Stimulated activated CD4-positive, alpha-beta T cell treated with anti-CD3 and anti-CD28 coated beads, Interleukin-4, amount 100 ng/mL, for 24 hours (primary cell): ENCODE results near the gene GOLGA6D.
"Not testable (repeated sequence)": the region's sequence is repeated elsewhere in the genome, so short reads cannot be mapped to it uniquely, and the experiment has no call there.

Source experiments
- DNase-seq: peaks from one replicate; pipeline ENCODE4 v3.0.0-alpha.2; 2020

Gene GOLGA6D, protein sequence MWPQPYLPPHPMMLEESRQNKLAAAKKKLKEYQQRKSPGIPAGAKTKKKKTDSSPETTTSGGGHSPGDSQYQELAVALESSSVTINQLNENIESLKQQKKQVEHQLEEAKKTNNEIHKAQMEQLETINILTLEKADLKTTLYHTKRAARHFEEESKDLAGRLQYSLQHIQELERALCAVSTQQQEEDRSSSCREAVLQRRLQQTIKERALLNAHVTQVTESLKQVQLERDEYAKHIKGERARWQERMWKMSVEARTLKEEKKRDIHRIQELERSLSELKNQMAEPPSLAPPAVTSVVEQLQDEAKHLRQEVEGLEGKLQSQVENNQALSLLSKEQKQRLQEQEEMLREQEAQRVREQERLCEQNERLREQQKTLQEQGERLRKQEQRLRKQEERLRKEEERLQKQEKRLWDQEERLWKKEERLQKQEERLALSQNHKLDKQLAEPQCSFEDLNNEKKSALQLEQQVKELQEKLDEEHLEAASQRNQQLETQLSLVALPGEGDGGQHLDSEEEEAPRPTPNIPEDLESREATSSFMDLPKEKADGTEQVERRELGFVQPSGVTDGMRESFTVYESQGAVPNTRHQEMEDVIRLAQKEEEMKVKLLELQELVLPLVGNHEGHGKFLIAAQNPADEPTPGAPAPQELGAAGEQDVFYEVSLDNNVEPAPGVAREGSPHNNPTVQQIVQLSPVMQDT

DNA sequence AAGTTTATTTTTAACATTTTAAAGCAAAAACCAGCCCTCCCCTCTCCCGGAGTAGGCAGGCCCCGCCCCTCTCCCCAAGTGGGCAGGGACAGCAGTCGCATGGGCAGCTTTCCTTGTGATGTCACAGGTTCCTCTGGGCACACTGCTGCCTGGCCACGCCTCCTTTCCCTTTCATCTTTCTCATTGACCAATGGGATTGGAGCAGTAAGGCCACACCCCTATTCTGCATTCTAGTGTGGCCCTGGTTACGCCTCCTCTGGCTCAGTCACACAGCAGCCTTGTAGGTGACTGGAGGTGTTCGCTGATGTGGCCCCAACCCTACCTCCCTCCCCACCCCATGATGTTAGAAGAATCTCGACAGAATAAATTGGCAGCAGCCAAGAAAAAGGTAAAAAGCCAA lies at the start of gene GOLGA6D:
Gene GOLGA6D (plus strand): TSS at position 264 of the 400 bp plus-strand sequence. CDS start 41 bp downstream, at position 305.
- not testable (repeated sequence) for DNase-seq

DNA sequence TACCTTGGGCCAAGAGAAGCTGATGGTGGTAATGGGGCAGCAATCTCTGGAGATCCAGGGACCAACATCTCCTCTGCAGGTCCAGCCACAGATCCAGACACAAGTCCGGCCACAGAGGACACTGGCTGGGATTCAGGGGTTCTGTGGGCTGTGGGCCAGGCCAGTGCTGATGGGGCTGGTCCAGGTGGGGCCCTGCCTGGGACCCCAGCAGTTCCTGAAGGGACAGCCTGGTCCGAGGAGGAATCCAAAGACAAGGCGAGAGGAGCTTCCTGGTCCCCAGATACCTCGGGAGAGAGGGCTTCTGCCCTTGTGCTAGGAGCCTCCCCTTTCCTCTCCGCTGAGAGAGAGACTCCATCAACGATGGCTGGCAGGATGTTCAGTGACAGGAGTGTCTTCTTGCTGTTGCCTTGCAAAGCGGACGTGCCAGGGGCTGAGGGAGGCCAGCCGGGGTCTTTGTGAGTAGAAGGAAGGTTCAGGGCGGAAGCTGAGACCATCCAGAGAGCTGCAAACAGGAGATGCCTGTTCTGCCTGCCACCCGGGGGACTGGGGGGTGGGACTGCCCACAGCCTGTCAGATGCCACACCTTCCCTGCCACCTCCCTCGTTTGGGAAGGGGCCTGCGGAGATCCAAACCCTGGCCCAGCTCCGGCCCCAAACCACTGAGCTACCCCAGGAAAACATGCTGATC lies 49.0 kb upstream of the GOLGA6D start:
- no peak for DNase-seq

DNA sequence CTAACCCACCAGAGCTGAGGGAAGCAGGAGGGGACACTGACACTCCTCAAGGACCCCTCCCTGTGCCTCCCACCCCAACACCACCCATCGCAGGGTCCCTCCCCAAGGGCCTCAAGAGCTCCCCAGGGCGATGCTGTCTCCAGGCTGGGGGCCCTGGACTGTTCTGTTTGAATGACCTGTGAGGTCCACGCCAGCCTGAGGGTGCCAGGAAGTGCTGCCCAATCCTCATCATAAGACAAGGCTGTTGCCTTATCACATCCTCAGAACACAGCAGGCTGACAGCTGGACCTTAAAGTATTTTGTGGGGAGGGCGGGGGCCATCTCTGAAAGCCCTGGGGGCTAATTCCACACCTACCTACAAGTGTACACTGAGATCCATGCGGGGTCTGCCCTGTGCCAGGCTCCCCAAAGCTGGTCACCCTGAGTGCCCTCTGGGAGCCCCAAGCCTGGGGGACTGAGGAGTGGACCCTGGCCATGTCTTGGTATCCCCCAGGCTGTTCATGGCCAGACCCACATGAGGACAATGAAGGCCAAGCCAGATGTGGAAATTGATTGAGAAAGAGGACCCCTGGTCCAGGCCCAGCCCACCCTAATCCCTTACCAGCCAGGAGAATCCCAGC lies 48.3 kb upstream of the GOLGA6D start:
- DNase-seq: no peak

DNA sequence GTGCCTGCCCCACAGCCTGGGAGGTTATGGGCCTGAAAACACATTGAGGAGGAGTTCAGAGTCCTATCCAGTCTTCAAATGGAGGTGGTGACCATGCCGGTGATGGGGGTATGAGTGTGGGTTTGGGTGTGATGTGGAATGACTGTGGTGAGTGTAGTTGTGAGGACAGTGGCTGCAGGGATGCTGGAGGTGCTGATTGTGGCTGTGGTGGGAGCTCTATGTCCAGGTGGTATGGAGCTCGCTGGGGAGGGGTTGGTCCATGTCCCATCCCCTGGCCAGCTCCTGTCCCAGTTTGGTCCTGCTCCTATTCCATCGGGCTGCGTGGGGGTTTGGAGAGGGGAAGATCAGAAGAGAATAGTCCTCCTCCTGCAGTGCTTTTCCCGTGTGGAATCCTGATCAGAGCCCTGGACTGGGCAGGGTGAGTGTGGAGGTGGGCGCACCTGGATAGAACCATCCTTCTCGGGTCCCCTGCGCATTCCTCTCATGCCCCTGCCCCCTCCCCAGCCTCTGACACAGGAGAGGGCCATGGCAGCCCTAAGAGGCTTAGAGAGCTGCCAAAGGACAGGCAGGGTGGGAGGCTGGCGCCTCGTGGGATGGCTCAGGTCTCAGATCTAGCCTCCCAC lies 47.5 kb upstream of the GOLGA6D start:
- DNase-seq: no peak

DNA sequence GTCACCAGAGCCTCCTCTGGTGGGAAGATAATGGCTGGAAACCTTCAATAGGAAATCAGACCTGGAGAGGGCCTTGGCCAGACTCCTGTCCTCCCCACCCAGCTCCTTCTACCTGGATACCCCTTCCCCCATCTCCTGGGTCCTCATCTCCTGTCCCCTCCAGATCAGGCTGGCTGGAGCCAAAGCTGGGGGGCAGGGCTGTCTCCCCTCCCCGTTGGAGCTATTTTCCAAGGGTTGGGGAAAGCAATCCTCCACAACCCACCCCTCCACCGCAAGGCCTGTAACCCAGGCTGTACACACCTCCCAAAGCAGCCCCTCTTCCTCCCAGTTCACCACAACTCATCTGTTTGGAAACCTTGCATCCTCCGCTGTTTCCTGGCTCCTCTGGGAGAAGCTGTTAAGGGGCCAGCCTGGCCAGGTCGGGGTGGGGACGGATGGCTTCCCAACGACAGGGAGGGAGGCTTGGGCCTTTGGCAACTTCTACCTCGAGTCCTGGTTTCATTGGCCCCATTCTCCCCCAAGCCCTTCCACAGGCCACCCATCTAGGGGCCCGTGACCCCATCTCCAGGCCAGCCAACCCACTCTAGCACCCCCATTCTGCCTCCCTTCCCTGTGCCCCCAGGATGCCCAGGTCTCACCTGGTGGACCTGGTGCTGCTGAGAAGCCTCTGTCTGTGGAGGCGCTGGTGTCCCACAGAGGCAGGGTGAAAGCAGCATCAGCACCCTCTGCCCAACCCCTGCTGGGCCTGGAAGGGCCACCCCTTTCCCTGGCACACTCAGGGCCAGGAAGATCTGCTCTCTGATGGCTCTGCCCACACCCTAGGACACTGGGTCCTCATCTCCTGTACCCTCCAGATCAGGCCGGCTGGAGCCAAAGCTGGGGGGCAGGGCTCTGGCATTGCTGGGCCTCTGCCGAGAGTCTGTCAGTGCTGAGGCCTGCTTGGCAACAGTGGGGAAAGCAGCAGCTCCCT lies 46.6 kb upstream of the GOLGA6D start:
- DNase-seq: no peak

DNA sequence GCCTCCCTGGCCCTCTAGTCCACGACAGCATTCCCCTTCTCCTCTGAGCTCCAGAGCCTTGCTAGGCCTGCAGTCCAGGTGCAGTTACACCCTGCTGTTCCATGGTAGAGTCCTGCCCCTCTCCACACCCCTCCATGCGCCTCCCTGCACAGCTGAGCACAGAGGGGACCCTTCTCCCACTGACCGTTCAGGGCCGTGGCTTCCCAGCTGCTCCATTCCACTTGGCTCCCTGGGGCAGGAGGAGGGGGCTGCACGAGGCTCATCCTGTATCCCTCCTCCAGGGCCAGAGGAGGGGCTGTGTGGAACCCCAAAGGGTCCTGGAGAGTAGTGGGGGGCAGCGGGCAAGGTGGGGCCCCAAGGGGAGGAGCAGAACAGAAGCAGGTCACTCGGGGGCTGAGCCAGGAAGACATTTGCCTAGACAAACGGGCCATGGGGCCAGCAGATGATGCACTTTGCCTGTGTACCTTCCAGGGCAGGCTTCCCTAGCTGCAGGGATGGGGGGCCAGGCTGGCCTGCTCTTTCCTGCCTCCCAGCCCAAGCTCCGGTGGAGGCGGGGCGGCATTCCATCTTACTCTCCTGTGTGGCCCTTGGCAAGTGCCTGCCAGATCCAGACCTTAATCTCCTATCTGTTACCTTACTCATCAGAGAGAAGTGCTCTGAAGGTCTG lies 45.2 kb upstream of the GOLGA6D start:
- no peak for DNase-seq

DNA sequence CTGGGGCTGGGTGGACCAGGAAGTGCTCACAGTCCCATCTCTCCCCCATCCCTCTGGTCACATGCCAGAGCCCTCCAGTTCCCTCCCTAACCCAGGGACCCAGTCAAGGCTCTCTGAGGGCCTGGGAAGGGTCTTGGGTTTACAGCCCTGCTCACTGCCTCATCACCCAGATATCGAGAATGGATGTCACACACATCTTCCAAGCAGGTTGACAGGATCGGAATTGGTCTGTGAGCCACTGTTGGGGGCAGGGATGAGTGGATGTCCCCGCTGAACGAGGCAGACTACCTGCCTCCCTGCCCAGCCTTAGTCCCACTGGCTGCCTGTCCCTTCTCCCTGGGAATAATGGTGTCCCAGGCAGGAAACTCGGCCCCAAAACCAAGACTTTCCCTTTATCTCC lies 44.5 kb upstream of the GOLGA6D start:
- DNase-seq: no peak

DNA sequence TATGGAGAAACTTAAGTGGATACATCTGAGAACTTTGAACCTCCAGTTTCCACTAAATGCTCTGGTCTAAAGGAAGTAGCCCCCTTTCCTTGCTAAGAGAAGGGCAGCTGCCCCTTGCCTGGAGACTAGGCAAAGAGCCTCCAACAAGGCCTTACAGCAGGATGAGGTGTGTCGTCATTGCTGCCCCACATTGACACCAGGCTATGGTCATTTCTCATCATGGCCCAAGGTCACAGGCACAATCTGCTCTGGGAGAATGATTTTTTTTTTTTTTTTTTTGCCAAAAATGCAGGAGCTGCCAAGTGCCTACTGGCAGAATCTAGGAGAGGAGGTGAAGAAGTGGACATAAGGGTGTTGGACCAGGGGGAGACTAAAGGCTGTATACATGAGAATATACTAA lies 36.9 kb upstream of the GOLGA6D start:
- DNase-seq: not testable (repeated sequence)

DNA sequence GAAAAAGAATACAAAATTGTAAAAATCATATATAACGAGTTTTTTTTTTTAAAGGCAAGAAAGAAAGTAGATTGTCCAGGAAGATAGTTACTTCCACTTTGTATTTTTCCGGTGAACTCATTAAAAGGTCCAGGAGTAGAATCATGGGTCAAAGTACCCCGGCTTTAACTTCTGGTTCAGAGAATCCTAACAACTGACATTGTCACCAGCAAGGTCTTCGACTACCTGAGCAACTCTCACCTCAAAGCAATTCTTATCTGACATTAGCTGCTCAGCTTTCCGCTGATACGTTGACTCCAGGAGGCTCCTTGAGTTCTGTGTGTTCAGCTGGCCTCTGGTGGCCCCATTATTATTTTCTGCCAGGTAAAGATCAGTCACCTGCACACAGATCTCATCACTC lies 33.6 kb upstream of the GOLGA6D start:
- not testable (repeated sequence) for DNase-seq

DNA sequence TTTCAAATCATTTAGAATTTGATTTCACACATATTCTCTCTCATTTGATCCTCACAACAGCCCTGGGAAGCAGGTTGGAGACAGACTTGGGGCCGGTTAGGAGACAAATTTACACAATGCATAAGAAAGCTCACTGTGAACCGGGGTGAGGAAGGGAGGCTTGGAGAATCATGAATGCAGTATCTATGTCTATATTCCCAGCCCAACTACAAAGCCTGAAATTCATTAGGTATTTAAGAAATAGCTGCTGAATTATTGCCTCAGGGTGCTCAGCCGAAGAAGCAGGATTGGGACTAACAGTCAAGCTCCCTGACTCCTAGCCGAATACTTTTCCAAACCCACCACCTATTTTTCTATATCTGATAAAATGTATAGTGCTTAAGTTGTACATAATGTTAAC lies 32.9 kb upstream of the GOLGA6D start:
- no peak for DNase-seq

DNA sequence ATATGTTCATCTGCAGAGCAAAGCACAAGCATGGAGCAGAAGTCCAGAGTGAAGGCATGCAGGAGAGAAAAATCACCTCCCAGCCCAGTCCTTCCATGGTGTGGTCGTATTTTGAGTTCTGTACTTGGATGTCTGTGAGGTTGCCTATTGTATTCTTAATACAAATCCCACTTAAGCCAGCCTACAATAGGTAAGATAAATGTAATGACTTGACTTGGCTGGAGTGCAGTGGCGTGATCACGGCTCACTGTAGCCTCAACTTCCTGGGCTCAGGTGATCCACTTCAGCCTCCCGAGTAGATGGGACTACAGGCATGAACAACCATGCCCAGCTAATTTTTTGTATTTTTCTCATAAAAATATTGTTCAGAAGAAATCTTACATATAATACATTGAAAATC lies 31.3 kb upstream of the GOLGA6D start:
- DNase-seq: not testable (repeated sequence)

DNA sequence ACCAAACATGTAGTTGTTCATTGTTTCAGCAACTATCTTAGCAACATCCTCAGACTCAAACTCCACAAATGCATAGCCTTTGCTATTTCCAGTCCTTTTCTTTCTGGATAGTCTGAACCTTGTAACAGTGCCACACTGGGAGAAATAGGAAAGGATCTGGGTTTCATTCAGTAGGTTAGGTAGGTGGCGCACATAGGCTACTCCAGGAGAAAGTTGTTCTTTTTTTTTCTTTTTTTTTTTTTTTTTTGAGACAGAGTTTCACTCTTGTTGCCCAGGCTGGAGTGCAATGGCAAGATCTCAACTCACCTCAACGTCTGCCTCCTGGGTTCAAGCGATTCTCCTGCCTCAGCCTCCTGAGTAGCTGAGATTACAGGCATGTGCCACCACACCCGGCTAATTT lies 30.4 kb upstream of the GOLGA6D start:
- not testable (repeated sequence) for DNase-seq

DNA sequence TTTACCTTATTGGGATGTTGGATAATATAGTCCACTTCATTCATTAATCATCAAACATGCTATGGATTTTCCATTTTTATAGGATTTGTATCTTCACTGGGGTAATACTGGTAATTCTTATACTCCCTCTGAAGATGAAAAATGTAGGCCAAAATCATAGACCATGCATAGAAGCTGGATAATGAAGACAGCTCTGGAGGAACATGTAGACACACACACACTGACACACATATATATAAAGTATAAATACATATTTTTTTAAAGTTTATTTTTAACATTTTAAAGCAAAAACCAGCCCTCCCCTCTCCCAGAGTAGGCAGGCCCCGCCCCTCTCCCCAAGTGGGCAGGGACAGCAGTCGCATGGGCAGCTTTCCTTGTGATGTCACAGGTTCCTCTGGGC lies 24.6 kb upstream of the GOLGA6D start, which contains the start of gene GOLGA6C:
Gene GOLGA6C (plus strand): TSS at position 301 of the 400 bp plus-strand sequence. CDS start 265 bp downstream, outside the sequence.
- DNase-seq: not testable (repeated sequence)

DNA sequence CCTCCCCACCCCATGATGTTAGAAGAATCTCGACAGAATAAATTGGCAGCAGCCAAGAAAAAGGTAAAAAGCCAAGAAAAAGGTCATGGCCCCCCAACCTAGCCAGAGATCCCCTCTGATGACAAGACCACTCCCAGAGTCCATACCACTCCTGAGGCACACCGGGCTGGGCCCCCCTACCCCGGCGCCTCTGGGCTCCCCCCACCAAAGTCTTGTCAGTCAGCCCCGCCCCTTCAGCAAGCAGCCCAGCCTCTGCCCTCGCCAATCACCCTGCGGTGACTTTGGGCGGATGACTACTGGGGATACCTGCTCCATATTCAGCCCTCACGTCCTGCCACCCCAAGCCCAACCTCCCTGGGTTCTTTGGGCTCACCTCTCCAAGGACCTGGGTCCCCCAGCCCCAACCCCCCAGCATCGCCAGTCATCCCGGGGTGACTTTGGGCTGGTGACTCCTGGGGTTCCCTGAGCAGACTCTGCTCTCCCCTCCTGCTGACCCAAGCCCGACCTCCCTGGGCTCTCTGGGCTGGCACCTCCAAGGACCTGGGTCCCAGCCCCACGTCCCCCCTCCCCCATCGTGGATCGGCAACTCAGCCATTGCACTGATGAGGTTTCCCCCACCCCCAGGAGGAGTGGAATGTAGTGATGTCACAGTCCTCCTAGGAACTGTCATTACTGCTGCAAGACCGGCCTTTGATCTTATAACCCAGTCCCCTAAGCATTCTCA lies 23.9 kb upstream of the GOLGA6D start:
- DNase-seq: not testable (repeated sequence)

DNA sequence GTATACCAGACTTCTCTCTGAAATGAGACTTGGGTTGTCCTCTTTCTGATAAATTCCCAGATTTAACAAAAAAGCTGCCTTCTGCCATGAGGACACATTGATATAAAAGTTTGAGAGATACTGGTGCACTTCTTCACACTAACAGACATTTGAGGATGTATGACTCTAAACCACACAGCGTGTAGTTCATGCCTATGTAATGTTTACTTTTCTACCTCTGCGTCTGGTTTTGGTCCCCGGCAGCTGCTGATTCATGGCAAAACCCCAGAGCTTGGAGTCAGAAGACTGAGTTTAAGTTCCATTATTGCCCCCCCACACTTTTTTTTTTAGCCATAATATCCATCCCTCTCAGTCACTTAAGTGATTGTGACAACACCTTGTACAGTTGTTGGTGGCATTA lies 22.8 kb upstream of the GOLGA6D start:
- DNase-seq: not testable (repeated sequence)

DNA sequence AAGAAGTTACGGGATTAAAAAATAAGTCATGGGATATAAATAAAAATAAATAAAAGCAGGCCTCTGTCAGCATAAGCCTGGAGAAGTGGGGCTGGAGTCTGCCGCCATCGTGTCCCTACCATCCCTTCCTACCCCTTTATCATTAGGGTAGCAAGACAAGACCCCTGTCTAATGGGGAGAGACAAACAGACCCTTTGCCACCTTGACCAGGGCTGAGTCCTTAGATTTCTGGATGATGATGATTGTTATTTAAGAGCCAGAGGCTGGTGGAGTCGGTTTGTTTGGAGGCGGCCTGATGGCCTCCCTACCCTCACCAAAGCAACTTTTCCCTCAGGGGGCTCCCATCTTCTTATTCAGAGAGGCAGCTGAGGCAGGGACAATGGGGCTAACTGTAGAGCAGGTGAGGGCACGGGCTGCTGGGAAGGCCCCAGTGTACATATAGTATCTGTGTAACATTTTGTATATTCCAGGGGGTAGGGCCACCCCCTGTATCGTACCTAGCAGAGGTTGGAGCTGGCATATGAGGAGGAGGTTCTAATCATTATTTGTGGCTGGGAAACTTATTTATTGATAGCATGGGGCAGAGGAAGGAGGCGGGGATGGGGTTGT lies 8.8 kb upstream of the GOLGA6D start:
- DNase-seq: not testable (repeated sequence)

DNA sequence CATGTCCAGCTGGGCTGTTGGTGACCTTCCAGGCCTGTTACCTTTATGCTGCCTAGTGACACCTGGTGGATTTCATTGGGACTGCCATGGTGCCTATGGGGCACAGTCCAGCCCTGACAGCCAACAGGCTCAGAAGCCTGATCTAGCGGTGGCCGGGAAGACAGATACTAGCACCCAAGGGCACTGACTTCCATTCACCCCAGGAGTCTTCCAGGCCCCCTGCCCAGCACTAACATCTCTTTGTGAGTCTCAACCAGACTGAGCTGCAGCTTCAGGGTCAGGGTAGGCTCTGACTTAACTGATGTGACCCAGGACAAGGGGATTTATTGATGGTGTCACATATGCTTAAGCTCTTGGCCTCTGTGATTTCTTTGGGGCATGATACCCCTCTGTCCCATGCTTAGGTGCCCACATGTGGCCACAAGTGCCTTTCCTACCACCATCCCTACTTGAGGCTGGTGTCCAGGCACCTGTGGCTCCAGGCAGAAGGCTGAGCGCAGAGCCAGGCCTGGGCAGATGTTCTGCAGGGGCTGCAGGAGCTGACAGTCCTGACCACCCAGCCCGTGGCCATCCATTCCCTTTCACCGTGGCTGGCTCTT lies 8.0 kb upstream of the GOLGA6D start:
- DNase-seq: peak; percentile 60

DNA sequence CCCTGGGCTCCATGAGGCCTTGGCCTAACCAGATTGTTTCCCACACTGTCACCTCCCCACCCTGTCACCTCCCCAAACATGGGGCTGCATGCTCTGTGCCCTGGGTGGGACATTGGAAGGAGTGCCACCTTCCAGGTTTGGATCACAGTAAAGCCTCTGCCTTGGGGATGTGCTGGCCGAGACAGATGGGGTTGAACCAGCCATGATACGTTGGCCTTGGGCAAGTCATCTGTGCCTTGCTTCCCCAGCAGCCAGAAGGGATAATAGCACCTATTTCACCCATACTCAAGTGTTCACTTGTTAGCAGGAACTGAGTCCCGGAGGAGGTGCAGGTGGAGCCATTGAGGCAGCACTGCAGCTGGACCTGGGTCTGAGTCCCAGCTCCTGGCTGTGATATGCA lies 7.0 kb upstream of the GOLGA6D start:
- not testable (repeated sequence) for DNase-seq

DNA sequence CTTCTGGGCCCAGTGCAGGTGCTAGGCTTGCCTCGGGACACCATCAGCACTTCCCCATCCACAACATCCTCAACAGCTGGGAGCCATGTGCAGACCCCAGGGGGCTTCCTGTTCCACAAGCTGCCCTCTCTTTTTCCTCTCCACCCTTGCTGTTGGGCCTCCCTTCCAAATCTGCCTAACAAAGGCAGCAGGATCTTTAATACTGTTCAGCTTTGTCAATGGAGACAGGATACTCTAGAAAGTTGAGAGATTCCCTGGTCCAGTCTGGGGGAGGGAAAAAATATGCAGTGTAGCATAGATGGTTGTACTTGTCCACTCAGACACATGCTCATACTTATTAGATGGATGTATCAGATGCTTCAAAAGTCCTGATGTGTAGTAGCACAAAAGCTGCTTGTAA lies 4.1 kb upstream of the GOLGA6D start:
- not testable (repeated sequence) for DNase-seq
